Measurements from ENCODE around the gene HAT1. TPM values are rescaled to one million over a fixed set of nuclear protein-coding genes. Genes with fewer than 3 reads are reported as not detected.
"Not testable (repeated sequence)": the region's sequence is repeated elsewhere in the genome, so short reads cannot be mapped to it uniquely, and the experiment has no call there.

The HAT1 gene, protein sequence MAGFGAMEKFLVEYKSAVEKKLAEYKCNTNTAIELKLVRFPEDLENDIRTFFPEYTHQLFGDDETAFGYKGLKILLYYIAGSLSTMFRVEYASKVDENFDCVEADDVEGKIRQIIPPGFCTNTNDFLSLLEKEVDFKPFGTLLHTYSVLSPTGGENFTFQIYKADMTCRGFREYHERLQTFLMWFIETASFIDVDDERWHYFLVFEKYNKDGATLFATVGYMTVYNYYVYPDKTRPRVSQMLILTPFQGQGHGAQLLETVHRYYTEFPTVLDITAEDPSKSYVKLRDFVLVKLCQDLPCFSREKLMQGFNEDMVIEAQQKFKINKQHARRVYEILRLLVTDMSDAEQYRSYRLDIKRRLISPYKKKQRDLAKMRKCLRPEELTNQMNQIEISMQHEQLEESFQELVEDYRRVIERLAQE
- 91.9 and 121 TPM in 2 replicates for total RNA-seq (2014; rRNA removed; shearing (Covaris generic))

DNA sequence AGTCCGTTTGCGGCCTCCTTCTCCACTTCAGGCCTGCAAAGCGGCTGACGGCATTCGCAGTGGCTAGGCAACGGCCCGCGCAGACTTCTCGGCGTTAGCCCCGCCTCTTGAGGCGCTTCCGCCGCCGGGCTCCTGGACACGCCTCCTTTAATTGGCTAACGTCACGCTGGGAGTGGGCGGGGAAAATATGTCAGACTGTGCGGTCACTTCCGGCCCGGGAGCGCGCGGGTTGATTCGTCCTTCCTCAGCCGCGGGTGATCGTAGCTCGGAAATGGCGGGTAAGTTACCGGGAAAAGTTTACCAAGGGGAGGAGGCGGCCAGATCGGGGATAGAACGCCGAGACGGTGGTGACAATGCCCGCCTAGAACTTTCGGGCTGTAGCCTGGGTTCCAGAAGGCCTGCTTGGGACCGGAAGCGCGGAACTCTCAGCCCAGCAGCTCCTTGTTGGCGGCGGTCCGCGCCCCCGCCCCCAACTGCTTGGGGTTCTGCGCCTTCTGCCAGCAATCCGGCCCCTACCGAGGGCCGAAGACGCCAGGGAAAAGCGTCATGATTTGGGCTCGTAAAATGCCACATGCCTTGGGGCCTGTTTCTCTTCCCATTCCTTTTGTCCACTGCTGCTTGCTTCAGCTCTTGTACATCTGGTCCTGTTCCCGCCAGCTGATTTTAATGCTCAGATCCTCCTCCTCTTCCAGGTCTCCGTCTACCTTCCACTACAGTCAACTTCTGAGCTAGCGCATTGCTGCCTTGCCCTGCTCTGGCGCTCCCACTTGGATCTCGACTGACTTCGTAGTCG lies at the start of gene HAT1:
HAT1 (plus strand) TSS at position 232 of the 793 bp plus-strand sequence; CDS start at position 272, 40 bp downstream.
- DNase-seq (ENCODE audit: low read depth) = peak; percentile 97

DNA sequence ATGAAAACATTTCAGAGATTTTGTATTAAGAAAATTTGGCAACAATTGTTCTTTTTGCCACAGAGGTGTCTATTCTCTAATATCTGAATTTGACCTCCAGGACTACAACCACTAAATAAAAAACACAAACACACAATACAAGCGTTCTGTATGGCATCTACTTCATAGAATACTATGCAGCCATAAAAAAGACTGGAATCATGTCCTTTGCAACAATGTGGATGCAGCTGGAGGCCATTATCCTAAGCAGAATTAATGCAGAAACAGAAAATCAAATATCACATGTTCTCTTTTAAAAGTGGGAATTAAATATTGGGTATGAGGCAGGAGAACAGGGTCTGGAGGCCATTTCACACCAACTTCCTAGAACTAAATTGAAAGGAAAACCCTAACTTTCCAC lies 47.7 kb upstream of the HAT1 start:
- DNase-seq (ENCODE audit: low read depth) = no peak

DNA sequence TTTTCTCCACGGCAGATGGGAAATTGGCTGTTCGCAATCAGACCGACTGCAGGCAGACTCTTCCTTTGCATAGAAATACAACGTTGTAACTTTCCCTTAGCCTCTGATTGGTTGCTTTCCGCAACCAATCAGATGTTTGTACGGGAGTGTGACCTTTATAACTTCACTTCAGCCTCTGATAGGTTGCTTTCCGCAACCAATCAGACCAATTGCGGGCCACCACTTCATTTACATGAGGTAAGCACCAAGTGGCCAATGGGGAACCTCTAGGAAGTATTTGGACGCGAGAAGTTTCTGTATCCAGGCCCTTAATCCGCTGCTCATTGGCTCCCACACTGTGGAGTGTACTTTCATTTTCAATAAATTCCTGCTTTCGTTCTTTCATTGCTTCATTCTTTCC lies 47.3 kb upstream of the HAT1 start:
- DNase-seq (ENCODE audit: low read depth) = no peak

DNA sequence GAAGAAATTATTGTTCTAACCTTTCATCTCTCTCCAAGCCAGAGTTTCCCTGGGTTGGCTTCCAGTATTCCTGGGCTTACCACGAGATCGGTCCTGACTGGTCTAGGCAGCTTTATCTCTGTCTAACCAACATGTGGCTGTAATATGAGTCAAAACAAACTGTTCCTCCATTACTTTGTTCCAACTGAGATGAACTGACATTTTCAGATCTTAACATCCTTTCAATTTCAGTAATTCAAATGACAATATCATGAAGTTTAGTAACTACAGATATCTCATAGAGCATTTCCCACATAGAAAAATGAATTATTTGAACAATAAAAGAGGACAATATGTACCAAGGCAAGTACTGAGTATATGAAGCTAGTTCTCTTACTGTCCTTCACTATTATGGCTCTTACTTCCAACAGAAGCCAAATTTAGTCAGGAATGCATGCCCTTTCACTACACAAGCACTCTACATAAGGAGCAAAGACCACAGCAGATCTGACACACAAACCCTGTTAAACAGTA lies 43.7 kb upstream of the HAT1 start:
- DNase-seq (ENCODE audit: low read depth) = peak; percentile 56

DNA sequence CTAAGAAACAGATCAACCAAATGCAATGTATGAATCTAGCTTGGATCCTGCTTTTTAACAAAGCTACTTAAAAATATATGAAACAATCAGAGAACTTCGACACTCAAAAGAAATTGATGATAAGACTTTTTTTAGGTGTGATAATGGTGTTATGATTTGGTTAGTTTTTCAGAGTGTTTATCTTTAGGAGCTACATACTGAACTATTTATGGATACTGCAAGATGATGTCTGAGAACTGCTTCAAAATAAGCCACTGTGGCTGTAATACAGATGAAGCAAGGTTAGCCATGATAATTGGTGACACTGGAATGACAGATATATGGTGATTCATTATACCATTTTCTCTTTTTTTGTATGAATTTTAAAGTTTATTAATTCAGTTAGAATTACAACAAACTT lies 42.4 kb upstream of the HAT1 start:
- no peak for DNase-seq (ENCODE audit: low read depth)

DNA sequence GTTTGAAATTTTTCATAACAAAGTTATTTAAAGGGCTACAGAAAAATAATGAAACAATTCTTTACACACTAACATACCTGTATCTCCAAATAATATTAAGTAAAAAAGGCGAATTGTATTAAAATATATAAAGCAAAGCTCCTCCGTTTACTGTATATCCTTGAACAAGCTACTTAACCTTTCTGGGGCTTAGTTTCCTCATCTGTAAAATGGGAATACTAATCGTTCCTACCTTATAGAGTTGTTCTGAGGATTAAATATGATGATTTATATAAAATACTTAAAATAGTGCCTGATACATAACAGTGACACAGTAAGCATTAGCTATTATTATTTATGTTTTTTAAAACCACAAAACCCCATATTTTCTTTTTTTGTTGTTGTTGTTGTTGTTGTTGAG lies 41.5 kb upstream of the HAT1 start:
- DNase-seq (ENCODE audit: low read depth) = no peak

DNA sequence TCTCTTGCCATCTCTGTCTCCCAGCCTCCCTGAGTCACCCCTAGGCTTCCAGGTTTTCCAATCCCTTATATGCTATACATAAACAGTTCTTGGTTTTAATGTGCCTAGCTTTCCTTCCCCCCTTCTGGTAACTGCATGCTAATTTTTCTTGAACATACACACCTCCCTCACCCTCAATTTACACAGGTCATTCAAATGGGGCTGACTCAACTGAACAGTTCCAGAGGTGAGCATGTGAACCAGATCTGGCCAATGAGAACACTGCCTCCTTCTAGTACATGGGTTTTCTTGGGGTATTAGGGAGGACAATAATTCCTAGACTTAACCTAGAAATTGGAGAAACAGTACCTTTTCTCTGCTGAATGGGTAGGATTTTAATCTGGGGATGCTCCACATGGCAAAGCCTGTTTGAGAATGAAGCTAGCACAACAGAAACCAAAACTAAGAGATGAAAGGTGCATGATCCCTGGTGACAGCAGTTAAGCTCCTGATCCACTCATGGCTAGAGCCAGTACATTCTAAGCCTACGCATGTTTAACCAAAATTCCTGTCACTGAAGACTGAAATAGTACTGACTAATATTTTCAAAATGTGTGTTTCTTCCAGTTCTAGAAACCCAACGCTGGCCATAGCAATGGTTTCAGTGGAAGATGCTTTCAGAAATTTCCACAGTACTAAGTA lies 40.0 kb upstream of the HAT1 start:
- DNase-seq (ENCODE audit: low read depth) = no peak

DNA sequence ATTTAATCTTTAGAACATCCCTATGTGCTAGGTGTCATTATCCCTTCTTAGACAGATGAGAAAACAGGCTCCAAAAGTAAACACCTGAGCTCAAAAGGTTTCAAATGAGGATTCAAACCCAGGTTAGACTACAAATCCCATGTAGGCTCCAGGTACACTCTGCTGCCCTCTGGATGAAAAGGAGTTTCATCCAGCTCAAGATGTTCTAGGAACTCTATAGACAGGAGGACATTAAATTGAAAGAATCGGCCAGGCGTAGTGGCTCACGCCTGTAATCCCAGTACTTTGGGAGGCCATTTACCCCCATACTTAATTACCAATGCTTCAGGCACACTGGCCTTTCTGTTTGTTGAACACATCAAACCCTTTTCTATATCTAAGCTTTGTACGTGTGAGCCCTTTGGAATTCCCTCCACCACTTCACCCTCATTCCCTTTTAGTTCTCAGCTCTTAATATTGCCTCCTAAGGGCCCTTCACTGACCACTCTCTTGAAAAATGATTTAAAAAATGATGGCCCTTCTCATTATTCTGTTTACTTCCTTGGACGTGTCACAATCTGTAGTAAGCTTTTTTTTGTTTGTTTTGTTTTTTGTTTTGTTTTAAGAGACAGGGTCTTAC lies 38.9 kb upstream of the HAT1 start:
- DNase-seq (ENCODE audit: low read depth) = no peak

DNA sequence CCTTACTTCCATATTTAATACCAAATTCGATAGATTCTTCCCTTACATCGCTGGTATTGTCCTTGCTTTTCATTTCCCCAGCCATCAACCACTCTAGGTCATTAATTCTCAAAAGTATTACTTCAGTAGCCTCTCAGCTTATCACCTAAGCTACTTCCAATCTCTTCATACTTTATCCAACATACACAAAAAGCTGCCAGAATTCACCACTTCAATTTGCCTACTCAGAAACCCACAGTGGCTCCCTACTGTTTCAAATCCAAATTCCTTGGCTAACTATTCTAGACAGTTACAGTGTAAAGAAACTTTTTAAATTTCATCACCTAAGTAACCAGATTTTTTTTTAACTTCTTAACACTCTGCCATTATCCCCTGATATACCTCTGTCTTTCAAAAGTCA lies 32.9 kb upstream of the HAT1 start:
- DNase-seq (ENCODE audit: low read depth) = no peak

DNA sequence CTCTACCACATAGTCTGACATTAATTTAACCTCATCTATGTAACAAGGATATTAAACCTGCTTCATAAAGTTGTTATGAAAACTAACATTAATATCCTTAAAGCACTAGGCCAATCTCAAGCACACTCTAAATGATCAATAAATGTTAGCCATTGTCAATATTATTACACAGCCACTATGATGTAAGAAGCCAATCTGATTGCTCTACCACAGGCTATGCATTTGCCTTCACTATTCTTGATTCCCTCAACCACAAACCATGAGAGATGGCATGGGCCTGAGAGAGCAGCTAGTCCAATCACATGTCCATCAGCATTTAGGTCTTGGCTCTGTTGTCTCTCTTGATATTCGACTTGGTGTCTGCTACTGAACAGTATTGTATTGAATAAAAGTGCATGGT lies 32.5 kb upstream of the HAT1 start:
- DNase-seq (ENCODE audit: low read depth) = no peak

DNA sequence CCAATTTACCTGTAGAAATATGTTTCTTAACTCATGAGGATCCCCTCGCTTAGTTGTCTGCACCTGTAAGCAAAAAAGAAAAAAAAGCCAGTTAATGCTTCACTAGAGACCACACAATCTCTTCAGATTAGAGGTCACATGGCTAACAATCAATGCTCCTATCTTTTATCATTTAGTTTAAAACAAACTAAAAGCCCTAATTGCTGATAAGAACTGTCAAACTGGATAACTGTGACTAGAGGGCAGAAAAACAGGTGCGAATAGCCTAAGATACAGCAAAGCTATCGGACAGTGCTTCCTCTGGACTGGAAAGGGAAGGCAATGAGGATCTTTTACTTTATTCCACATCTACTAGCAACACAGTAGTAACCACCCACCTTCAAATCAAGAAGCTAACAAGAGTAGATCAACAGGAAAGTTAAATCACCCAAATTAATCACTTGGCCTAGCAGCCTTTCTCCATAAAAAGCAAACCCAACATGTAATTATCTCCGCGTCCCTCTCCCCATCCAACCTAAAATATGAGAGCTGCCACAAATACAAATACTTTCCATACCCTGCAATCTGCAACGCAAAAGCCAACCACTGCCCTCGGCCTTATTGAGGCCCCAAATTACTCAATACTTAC lies 29.0 kb upstream of the HAT1 start:
- DNase-seq (ENCODE audit: low read depth) = no peak

DNA sequence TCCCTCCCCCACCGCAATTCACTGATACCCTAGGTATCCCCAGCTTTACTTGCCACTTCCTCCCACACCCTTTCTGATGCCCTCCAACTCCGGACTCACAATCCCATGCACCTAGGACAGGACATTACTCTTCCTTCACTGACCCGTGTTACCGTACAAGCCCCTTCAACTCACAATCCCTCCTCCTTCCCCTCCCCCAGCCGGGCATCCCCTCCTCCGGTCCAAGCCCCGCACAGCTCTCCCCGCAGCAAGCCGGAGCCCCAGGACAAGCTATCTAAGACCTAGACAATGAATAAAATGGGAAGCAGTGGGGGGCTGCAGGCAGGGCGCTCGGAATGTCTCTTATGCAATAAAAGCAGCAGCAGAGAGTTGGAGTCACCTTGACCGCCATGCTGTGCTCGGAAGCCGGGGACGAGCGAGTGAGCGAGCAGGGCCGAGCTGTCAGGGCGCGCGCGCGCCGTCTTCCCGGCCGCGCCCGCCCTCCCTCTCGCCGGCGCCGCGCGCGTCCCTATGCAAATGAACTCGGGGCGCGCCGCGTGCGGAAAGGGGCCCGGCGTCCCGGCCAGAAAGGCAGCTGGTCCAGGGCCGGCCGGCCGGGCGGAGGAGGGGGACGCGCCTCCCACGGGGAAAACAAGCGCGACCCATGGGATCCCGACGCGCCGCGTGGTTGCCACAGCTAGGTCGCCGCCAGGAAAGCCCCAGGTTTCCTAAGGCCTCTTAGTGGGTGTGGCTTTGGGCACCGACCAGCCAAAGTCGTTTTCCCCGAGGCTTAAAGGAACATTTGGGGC lies 28.2 kb upstream of the HAT1 start, which contains the start of gene SLC25A12:
SLC25A12 (minus strand) TSS at position 421 of the 788 bp plus-strand sequence; CDS start at position 391, 30 bp downstream.
- DNase-seq (ENCODE audit: low read depth) = peak; percentile 88

DNA sequence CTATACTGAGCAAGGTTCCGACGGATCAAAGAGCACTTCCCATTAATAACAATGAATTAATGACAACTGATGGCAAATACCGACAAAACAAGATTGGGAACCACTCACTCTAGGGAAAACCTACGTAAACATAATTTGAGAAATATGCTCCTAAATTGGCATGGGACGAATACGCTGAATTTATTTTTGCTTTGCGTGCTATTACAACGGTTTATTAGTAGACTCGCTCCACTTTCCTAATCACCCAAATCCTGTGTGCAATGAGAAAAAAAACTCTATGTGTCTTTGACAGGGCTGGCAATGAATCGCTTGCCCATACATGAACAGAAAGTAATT lies 27.7 kb upstream of the HAT1 start:
- DNase-seq (ENCODE audit: low read depth) = no peak

DNA sequence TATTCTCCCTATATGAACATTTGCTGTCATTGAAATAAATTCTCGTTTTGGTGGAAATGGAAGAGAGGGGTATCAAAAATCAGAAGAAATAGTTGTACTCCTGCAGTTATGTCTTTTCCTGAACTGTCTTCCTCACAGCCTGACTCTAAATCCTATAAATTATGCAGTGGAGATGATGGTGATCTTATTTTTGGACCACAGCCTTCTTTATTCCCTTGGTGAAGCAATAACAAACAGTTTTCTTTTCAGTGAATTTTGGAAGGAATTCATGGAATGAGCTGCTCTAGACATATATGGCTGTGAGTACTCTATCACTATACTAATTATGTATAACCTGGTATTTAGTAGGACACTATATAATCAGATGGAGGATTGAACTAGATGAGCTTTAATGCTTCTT lies 26.5 kb upstream of the HAT1 start:
- no peak for DNase-seq (ENCODE audit: low read depth)

DNA sequence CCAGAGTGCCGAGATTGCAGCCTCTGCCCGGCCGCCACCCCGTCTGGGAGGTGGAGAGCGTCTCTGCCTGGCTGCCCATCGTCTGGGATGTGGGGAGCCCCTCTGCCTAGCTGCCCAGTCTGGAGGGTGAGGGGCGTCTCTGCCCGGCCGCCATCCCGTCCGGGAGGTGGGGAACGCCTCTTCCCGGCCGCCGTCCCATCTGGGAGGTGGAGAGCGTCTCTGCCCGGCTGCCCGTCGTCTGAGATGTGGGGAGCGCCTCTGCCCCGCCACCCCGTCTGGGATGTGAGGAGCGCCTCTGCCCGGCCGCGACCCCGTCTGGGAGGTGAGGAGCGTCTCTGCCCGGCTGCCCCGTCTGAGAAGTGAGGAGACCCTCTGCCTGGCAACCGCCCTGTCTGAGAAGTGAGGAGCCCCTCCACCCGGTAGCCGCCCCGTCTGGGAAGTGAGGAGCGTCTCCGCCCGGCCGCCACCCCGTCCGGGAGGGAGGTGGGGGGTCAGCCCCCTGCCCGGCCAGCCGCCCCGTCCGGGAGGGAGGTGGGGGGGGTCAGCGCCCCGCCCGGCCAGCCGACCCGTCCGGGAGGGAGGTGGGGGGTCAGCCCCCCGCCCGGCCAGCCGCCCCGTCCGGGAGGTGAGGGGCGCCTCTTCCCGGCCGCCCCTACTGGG lies 22.5 kb upstream of the HAT1 start:
- not testable (repeated sequence) for DNase-seq (ENCODE audit: low read depth)

DNA sequence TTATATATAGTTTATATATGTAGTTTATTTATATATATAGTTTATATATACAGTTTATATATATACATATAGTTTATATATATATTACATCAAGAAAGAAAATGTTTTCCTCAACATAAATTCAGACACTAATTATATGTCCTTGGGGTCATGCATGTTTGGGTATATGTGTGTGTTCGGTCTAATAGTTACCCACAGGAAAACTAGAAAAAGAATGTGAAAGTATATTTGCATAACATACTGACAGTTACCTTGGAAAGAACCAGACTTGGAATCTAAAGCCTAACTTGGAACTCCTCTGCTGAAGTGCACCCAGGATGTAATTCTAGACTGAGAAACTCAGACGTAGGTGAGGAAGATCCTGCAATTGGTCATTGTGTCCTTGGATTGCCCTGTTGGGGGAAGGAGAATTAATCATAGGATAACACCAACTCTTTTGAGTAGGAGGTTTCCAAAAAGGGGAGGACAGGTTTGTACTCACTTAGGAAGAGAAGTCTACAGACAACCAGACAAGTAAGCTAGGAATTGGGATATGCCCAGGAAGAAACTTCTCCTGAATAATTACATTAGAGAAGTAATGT lies 19.3 kb upstream of the HAT1 start:
- DNase-seq (ENCODE audit: low read depth) = no peak

DNA sequence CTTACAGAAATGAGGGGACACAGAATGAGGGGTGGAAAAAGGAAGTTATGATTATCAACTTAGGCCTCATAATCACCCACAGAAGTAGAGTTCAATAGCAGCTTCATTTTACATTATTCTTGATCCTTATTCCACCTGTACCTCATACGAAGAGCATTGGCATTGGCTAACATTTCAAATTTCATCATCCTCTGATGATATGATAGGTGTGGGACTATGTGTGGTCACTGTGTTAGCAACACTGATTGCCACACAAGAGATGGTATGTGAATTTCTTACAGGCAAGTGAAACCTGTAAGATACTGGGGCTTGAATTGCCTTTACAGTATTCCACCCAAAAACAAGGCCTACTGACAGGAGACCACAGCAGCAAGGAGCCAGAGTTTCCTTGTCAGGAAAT lies 14.0 kb upstream of the HAT1 start:
- no peak for DNase-seq (ENCODE audit: low read depth)

DNA sequence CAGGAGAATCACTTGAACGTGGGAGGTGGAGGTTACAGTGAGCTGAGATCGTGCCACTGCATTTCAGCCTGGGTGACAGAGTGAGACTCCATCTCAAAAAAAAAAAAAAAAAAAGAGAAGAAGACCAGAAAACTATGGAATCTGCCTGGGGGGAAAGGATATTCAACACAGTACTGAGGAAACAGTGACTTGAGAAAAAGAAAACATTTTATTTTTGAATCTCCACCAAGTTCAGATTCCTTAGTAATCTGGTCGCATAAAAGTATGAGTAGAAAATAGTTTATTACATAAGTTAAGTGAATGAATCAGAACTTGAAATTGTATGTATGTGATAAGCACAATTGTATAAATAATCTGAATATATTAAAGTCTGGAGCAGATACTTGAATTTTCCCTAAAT lies 13.0 kb upstream of the HAT1 start:
- no peak for DNase-seq (ENCODE audit: low read depth)

DNA sequence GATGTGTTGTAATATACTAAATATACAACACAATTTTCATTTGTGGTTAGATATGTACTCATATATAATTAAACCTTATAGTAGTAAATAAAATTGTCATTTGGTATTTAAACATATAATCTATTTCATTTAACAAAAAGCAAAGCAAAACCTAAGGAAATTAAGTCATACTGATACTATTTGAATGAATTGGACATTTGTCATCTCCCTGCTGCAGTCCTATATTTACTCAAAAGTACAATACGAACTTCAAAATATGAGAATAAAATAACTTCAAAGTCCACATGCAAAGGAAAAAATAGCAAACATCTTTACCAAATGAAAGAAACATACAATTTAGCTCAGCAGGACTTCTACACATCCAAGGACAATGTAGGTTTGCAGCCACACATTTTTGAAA lies 11.8 kb upstream of the HAT1 start:
- no peak for DNase-seq (ENCODE audit: low read depth)

DNA sequence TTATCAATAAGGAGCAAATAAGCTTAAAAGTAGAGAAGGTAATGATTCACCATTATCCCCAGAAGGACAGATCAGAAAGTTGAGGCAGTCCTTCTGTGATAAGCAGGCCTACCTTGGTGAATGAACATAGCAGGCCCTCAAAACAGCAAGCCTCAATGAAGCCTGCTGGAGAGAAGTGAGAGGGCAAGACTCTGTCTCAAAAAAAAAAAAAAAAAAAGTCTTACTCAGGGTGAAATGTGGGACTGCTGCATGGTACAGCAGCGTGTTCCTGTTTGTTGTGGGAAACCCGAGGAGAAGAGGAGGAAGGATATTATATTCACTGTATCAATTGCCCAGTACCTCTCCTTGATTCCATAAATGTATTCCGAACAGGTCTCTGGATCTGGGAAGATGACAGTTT lies 8.7 kb upstream of the HAT1 start:
- DNase-seq (ENCODE audit: low read depth) = no peak
